Thyroid gland (tissue), 4 donors: ENCODE measurements around the gene UFSP2. TPM values are rescaled to one million over a fixed set of nuclear protein-coding genes. Genes with fewer than 3 reads are reported as not detected.
A peak's percentile ranks its signal among the peaks of the same experiment; 100 is the strongest.

ENCODE experiments used
- DNase-seq, 2 donors: peaks; one replicate each; pipeline ENCODE4 v3.0.0-alpha.2; 2019
- H3K27ac ChIP-seq, 3 donors: fragments of 200-600 bp; sonication (generic); 1 replicate in 2 of 3; 2 replicates in 1 of 3; pipeline ENCODE4 v1.5.1; 2016 to 2019; ENCODE audit warnings: mild to moderate bottlenecking in 1 of 3, moderate library complexity in 1 of 3
- H3K27me3 ChIP-seq: fragments of 200-600 bp; sonication (generic); one replicate; pipeline ENCODE4 v1.5.1; 2019
- H3K36me3 ChIP-seq, 2 donors: fragments of 200-600 bp; sonication (generic); one replicate each; pipeline ENCODE4 v1.5.1; 2016 to 2019
- H3K4me1 ChIP-seq, 2 donors: fragments of 200-600 bp; sonication (generic); one replicate each; pipeline ENCODE4 v1.5.1; 2017 to 2019
- H3K4me3 ChIP-seq, 3 donors: fragments of 200-600 bp; sonication (generic); replicated peaks in 1 of 3; 1 replicate in 2 of 3; 2 replicates in 1 of 3; pipeline ENCODE4 v1.5.1; 2016; ENCODE audit warnings: mild to moderate bottlenecking in 1 of 3
- H3K9me3 ChIP-seq: fragments of 200-600 bp; sonication (generic); one replicate; pipeline ENCODE4 v1.5.1; 2017
- CTCF ChIP-seq, 6 experiments: fragments of 200-600 bp in 3 of 6; fragments of 450-650 bp in 3 of 6; sonication (generic) in 3 of 6; IDR thresholded peaks; one replicate each; pipeline ENCODE4 v1.5.1; 2016 to 2019; ENCODE audit warnings: antibody characterized with exemption in 6 of 6, mild to moderate bottlenecking in 2 of 6, inconsistent platforms in 1 of 6, moderate library complexity in 1 of 6
- POLR2A ChIP-seq, 2 donors: fragments of 450-650 bp; IDR thresholded peaks; one replicate each; pipeline ENCODE4 v1.6.1; 2017; ENCODE audit warnings: antibody characterized with exemption in 2 of 2, mild to moderate bottlenecking in 2 of 2, moderate library complexity in 1 of 2
- WGBS, 2 donors: methylation state at CpG; one replicate each; pipeline ENCODE4 v1.1.5; 2017; 5-methylcytosine and 5-hydroxymethylcytosine counted together
- intact Hi-C: fragments of 100-400 bp; cut with DNase I; formaldehyde crosslinking; loops from one replicate; pipeline ENCODE4 v1.15.1; 2023
- total RNA-seq, 4 donors: library from RNA; depleted of rRNA; stranded (reverse); fragments of >200 nt; gene quantifications; one replicate each; pipeline ENCODE4 v1.2.3, GENCODE V29; 2016

Gene UFSP2
- total RNA-seq, 4 donors from 2014 or later: 44.1 to 59.5 (median 53.4) TPM

GRCh38 chr4:185435466-185435865 lies 9.7 kb upstream of the UFSP2 start:
- intact Hi-C loops: no loop called here
- TF ChIP-seq POLR2A (IDR thresholded peaks at IDR 0.05) (no peak), CTCF (IDR thresholded peaks at IDR 0.05) (no peak)
- no peaks in the 10 kb centered on the region for H3K36me3 ChIP-seq

GRCh38 chr4:185429660-185430059 lies 3.9 kb upstream of the UFSP2 start:
- TF ChIP-seq CTCF (IDR thresholded peaks at IDR 0.05) (no peak), POLR2A (IDR thresholded peaks at IDR 0.05) (no peak)
- no peak overlapping the region for H3K27ac ChIP-seq
- peaks cover 0 to 4% of the 10 kb centered on the region in 2 donors for H3K4me1 ChIP-seq
- no peaks in the 10 kb centered on the region for H3K9me3 ChIP-seq
- no peak for DNase-seq
- 60 to 63% methylated on average over 5 of the region's 5 CpGs for WGBS, 2 donors
- no peak overlapping the region for H3K4me3 ChIP-seq
- intact Hi-C loops: no loop called here
- H3K27me3 ChIP-seq: no peaks in the 10 kb centered on the region
- no peaks in the 10 kb centered on the region for H3K36me3 ChIP-seq

More at GRCh38 chr4:185435466-185435865, 9.7 kb upstream of the UFSP2 start:
- no peaks in the 10 kb centered on the region for H3K9me3 ChIP-seq
- no peak overlapping the region for H3K27ac ChIP-seq
- no peak for DNase-seq
- no peaks in the 10 kb centered on the region for H3K4me1 ChIP-seq
- no peak overlapping the region for H3K4me3 ChIP-seq
- H3K27me3 ChIP-seq: no peaks in the 10 kb centered on the region

GRCh38 chr4:185426960-185427688 lies 1.4 kb upstream of the UFSP2 start:
- 85 to 87% methylated on average over 22 of the region's 22 CpGs for WGBS, 2 donors
- no peak overlapping the region for H3K27ac ChIP-seq
- H3K9me3 ChIP-seq: no peaks in the 10 kb centered on the region
- peaks cover 8 to 24% of the 10 kb centered on the region in 2 donors for H3K4me1 ChIP-seq
- no peaks in the 10 kb centered on the region for H3K36me3 ChIP-seq
- TF ChIP-seq CTCF (IDR thresholded peaks at IDR 0.05) (no peak), POLR2A (IDR thresholded peaks at IDR 0.05) (no peak)
- H3K27me3 ChIP-seq: no peaks in the 10 kb centered on the region
- no peak for DNase-seq
- H3K4me3 ChIP-seq: no peak overlapping the region
- intact Hi-C loops: no loop called here

- DNase-seq: peak in 1 of 2 donors; percentile 2
- peaks cover 18 to 37% of the 10 kb centered on the region in 2 donors for H3K4me1 ChIP-seq
These were observed 688 bp downstream of the UFSP2 start for GRCh38 chr4:185424905-185425646.

More at GRCh38 chr4:185424905-185425646, 688 bp downstream of the UFSP2 start:
- no peak for TF ChIP-seq POLR2A (IDR thresholded peaks at IDR 0.05)
- TF ChIP-seq CTCF (IDR thresholded peaks at IDR 0.05): no peak
- 14 to 18% methylated on average over 11 to 12 of the region's 13 CpGs for WGBS, 2 donors
- Histone ChIP-seq H3K4me3 (peak overlapping the region; percentile 38 to 94 (median 94)), H3K27ac (peak overlapping the region; percentile 90 to 99 (median 98)), H3K9me3 (no peaks in the 10 kb centered on the region), H3K36me3 (no peaks in the 10 kb centered on the region), H3K27me3 (no peaks in the 10 kb centered on the region)
- intact Hi-C loops: no loop called here
